Astrocyte (in vitro differentiated cells and primary cell): ENCODE results near the gene CDK5RAP1. TPM values are rescaled to one million over a fixed set of nuclear protein-coding genes. Genes with fewer than 3 reads are reported as not detected.
"Not testable (repeated sequence)": the region's sequence is repeated elsewhere in the genome, so short reads cannot be mapped to it uniquely, and the experiment has no call there.

Source experiments
- DNase-seq: peaks from one replicate; pipeline ENCODE4 v3.0.0-alpha.2; 2010; ENCODE audit warnings: low read depth
- FAIRE-seq: peaks from 2 replicates; lab custom pipeline; 2011; peaks lifted over from hg19 to GRCh38; lab: Jason Lieb, UNC
- H2AFZ ChIP-seq: 2 replicates; pipeline ENCODE4 v1.6.0; 2012; ENCODE audit warnings: low read depth, low read length, inconsistent platforms
- H3K27ac ChIP-seq: 2 replicates; pipeline ENCODE4 v1.5.1; 2011; ENCODE audit warnings: low read depth, low read length, inconsistent platforms
- H3K27me3 ChIP-seq: 2 replicates; pipeline ENCODE4 v1.6.0; 2011; ENCODE audit warnings: low read length, inconsistent platforms; ENCODE audit not compliant: insufficient read depth
- H3K36me3 ChIP-seq: 2 replicates; pipeline ENCODE4 v1.5.1; 2011; ENCODE audit warnings: low read length, inconsistent platforms; ENCODE audit not compliant: insufficient read depth
- H3K4me1 ChIP-seq: 2 replicates; pipeline ENCODE4 v1.5.1; 2011; ENCODE audit warnings: low read length, inconsistent platforms; ENCODE audit not compliant: insufficient read depth
- H3K4me2 ChIP-seq: 2 replicates; pipeline ENCODE4 v1.6.0; 2012; ENCODE audit warnings: low read length, inconsistent platforms
- H3K4me3 ChIP-seq: 2 replicates; pipeline ENCODE4 v1.5.1; 2011; ENCODE audit warnings: low read depth, mild to moderate bottlenecking, low read length, inconsistent platforms; ENCODE audit not compliant: insufficient read depth
- H3K79me2 ChIP-seq: 2 replicates; pipeline ENCODE4 v1.6.0; 2012; ENCODE audit warnings: mild to moderate bottlenecking, low read length, inconsistent platforms; ENCODE audit not compliant: insufficient read depth
- H3K9ac ChIP-seq: 2 replicates; pipeline ENCODE4 v1.6.0; 2012; ENCODE audit warnings: mild to moderate bottlenecking, low read length, inconsistent platforms
- H3K9me3 ChIP-seq: 2 replicates; pipeline ENCODE4 v1.5.1; 2012; ENCODE audit warnings: low read depth, mild to moderate bottlenecking, low read length, inconsistent platforms; ENCODE audit not compliant: insufficient read depth
- H4K20me1 ChIP-seq: 2 replicates; pipeline ENCODE4 v1.6.0; 2012; ENCODE audit warnings: low read length, inconsistent platforms; ENCODE audit not compliant: insufficient read depth
- H3K27ac Mint-ChIP-seq: one replicate; pipeline ENCODE4 v1.8.0; 2021; ENCODE audit warnings: mild to moderate bottlenecking, mixed read lengths; ENCODE audit not compliant: unreplicated experiment
- H3K27me3 Mint-ChIP-seq: one replicate; pipeline ENCODE4 v1.8.0; 2021; ENCODE audit warnings: low read depth, mixed read lengths; ENCODE audit not compliant: unreplicated experiment
- H3K36me3 Mint-ChIP-seq: one replicate; pipeline ENCODE4 v1.8.0; 2021; ENCODE audit warnings: low read depth, mixed read lengths; ENCODE audit not compliant: unreplicated experiment
- H3K4me1 Mint-ChIP-seq: one replicate; pipeline ENCODE4 v1.8.0; 2021; ENCODE audit warnings: low read depth, mixed read lengths; ENCODE audit not compliant: unreplicated experiment
- H3K4me3 Mint-ChIP-seq: one replicate; pipeline ENCODE4 v1.8.0; 2021; ENCODE audit warnings: mild to moderate bottlenecking, moderate library complexity, mixed read lengths; ENCODE audit not compliant: unreplicated experiment
- H3K9me3 Mint-ChIP-seq: one replicate; pipeline ENCODE4 v1.8.0; 2021; ENCODE audit warnings: mild to moderate bottlenecking, mixed read lengths; ENCODE audit not compliant: unreplicated experiment
- CTCF ChIP-seq: IDR thresholded peaks from 2 replicates; pipeline ENCODE4 v1.5.1; 2011; ENCODE audit warnings: low read depth, mild to moderate bottlenecking, inconsistent platforms, low read length, moderate library complexity; ENCODE audit not compliant: insufficient read depth
- EZH2 ChIP-seq: IDR thresholded peaks from 2 replicates; pipeline ENCODE4 v1.6.1; 2012; ENCODE audit warnings: mild to moderate bottlenecking, low read length, inconsistent platforms; ENCODE audit not compliant: insufficient read depth
- total RNA-seq: library from RNA; stranded (reverse); gene quantifications from 2 replicates; pipeline ENCODE4 v1.2.1, GENCODE V29; 2021

The CDK5RAP1 gene
- total RNA-seq, 1 donor from 2014 or later, result 29.2 TPM

- Histone ChIP-seq H3K27ac (no peak overlapping the region), H3K9ac (no peak overlapping the region), H3K9me3 (no peaks in the 10 kb centered on the region), H4K20me1 (peaks cover 27% of the 10 kb centered on the region), H3K36me3 (peaks cover 7% of the 10 kb centered on the region), H3K27me3 (no peaks in the 10 kb centered on the region), H3K79me2 (peaks cover 32% of the 10 kb centered on the region), H3K4me3 (no peak overlapping the region), H3K4me1 (no peaks in the 10 kb centered on the region), H3K4me2 (no peak overlapping the region), H2AFZ (no peak overlapping the region)
- Mint-ChIP-seq H3K27ac (no peak overlapping the region), H3K36me3 (peaks cover 10% of the 10 kb centered on the region), H3K4me1 (peaks cover 10% of the 10 kb centered on the region), H3K4me3 (no peak overlapping the region), H3K27me3 (no peaks in the 10 kb centered on the region), H3K9me3 (no peaks in the 10 kb centered on the region)
- FAIRE-seq (no peak), DNase-seq (no peak)
- TF ChIP-seq EZH2 (no peak), CTCF (no peak)
Measured at GRCh38 chr20:33393609-33394008, 7.7 kb downstream of the CDK5RAP1 start.

GRCh38 chr20:33391722-33392415 is 9.4 kb downstream of the CDK5RAP1 start:
- H3K36me3 Mint-ChIP-seq, result peaks cover 13% of the 10 kb centered on the region
- TF ChIP-seq EZH2, result no peak
- TF ChIP-seq CTCF, result no peak
- no peak overlapping the region for H3K27ac ChIP-seq

GRCh38 chr20:33389326-33389725 is 12.0 kb downstream of the CDK5RAP1 start:
- not testable (repeated sequence) for H2AFZ ChIP-seq, H4K20me1 ChIP-seq, H3K79me2 ChIP-seq, H3K9me3 Mint-ChIP-seq, H3K4me3 ChIP-seq, H3K4me2 ChIP-seq, H3K27ac Mint-ChIP-seq, H3K4me1 ChIP-seq, H3K27me3 Mint-ChIP-seq, H3K27ac ChIP-seq, H3K9me3 ChIP-seq, H3K4me3 Mint-ChIP-seq, FAIRE-seq, DNase-seq, H3K27me3 ChIP-seq, H3K9ac ChIP-seq
- peaks cover 10% of the 10 kb centered on the region for H3K36me3 ChIP-seq
- Mint-ChIP-seq H3K36me3 (peaks cover 13% of the 10 kb centered on the region), H3K4me1 (peaks cover 19% of the 10 kb centered on the region)

More at GRCh38 chr20:33391722-33392415, 9.4 kb downstream of the CDK5RAP1 start:
- Mint-ChIP-seq H3K27ac (peak overlapping the region; percentile 76), H3K27me3 (no peaks in the 10 kb centered on the region), H3K4me1 (peaks cover 17% of the 10 kb centered on the region), H3K9me3 (no peaks in the 10 kb centered on the region), H3K4me3 (no peak overlapping the region)
- DNase-seq, result peak; percentile 73
- H3K4me3 ChIP-seq, result no peak overlapping the region
- no peaks in the 10 kb centered on the region for H3K4me1 ChIP-seq
- FAIRE-seq, result no peak
- H3K79me2 ChIP-seq, result peaks cover 15% of the 10 kb centered on the region
- no peak overlapping the region for H2AFZ ChIP-seq
- H3K9me3 ChIP-seq, result no peaks in the 10 kb centered on the region
- no peaks in the 10 kb centered on the region for H3K27me3 ChIP-seq
- H3K4me2 ChIP-seq, result no peak overlapping the region
- no peak overlapping the region for H3K9ac ChIP-seq
- H3K36me3 ChIP-seq, result peaks cover 7% of the 10 kb centered on the region
- H4K20me1 ChIP-seq, result peaks cover 15% of the 10 kb centered on the region
